Upper lobe of right lung (tissue), 1 donor: Measurements from ENCODE around the gene DPP4. TPM values are rescaled to one million over a fixed set of nuclear protein-coding genes. Genes with fewer than 3 reads are reported as not detected.

Source experiments
- ATAC-seq: fragments of 200-7000 bp; cut with Tn5 transposase; one replicate; pipeline ENCODE4 v1.9.1; 2020; ENCODE audit warnings: mild to moderate bottlenecking, moderate library complexity
- DNase-seq: peaks from one replicate; pipeline ENCODE4 v3.0.0-alpha.2; 2020
- H3K27ac ChIP-seq: fragments of 200-600 bp; one replicate; pipeline ENCODE4 v1.8.0; 2022
- H3K27me3 ChIP-seq: fragments of 200-600 bp; one replicate; pipeline ENCODE4 v1.8.0; 2022; ENCODE audit warnings: mild to moderate bottlenecking
- H3K36me3 ChIP-seq: fragments of 200-600 bp; one replicate; pipeline ENCODE4 v1.8.0; 2022
- H3K4me1 ChIP-seq: fragments of 200-600 bp; one replicate; pipeline ENCODE4 v1.8.0; 2022
- H3K4me3 ChIP-seq: fragments of 200-600 bp; one replicate; pipeline ENCODE4 v1.8.0; 2022; ENCODE audit warnings: mild to moderate bottlenecking
- H3K9me3 ChIP-seq: fragments of 200-600 bp; one replicate; pipeline ENCODE4 v1.8.0; 2022
- intact Hi-C: fragments of 100-400 bp; cut with DNase I; formaldehyde crosslinking; loops from one replicate; pipeline ENCODE4 v1.11.0; 2022
- total RNA-seq: library from RNA; stranded (reverse); fragmentation: NEBNext Ultra II Directional; extraction: Animal tissue kit (Norgen Biotek cat#: 25700); gene quantifications from one replicate; pipeline ENCODE4 v1.2.1, GENCODE V29; 2021
- TF ChIP-seq, protein P1 (sequence below): fragments of 200-600 bp; IDR thresholded peaks from one replicate; pipeline ENCODE4 v1.8.0; 2022; ENCODE audit warnings: antibody characterized with exemption
- donor health status: DM: no; HTN: yes; CAD: no; lungs with severe emphysema.

Gene DPP4
- total RNA-seq, 1 donor from 2014 or later: 30.7 TPM

DNA sequence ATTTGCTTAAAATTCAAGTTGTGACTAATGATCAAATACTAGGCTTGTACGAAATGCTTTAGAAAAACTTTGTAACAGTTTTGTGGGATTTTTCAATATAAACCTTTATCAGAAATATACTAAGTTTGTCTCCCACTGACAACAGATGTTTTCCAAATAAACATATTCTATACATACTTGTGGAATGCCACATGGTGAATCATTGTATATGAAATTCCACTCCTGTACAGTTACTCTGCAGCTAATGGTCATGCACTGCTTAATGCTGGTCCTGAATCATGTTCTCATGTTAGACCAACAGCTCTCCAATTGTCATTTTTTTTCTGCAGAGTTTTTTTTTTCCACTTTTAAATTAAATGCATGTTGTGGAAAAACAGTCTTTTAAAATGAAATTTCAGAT, 90.1 kb downstream of the DPP4 start:
- Histone ChIP-seq H3K27ac (no peak overlapping the region), H3K4me3 (no peak overlapping the region), H3K36me3 (no peaks in the 10 kb centered on the region), H3K4me1 (no peaks in the 10 kb centered on the region), H3K9me3 (no peaks in the 10 kb centered on the region), H3K27me3 (no peaks in the 10 kb centered on the region)
- DNase-seq: no peak
- intact Hi-C loops: no loop called here
- no peak for ATAC-seq
- TF ChIP-seq, protein P1, sequence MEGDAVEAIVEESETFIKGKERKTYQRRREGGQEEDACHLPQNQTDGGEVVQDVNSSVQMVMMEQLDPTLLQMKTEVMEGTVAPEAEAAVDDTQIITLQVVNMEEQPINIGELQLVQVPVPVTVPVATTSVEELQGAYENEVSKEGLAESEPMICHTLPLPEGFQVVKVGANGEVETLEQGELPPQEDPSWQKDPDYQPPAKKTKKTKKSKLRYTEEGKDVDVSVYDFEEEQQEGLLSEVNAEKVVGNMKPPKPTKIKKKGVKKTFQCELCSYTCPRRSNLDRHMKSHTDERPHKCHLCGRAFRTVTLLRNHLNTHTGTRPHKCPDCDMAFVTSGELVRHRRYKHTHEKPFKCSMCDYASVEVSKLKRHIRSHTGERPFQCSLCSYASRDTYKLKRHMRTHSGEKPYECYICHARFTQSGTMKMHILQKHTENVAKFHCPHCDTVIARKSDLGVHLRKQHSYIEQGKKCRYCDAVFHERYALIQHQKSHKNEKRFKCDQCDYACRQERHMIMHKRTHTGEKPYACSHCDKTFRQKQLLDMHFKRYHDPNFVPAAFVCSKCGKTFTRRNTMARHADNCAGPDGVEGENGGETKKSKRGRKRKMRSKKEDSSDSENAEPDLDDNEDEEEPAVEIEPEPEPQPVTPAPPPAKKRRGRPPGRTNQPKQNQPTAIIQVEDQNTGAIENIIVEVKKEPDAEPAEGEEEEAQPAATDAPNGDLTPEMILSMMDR: no peak

DNA sequence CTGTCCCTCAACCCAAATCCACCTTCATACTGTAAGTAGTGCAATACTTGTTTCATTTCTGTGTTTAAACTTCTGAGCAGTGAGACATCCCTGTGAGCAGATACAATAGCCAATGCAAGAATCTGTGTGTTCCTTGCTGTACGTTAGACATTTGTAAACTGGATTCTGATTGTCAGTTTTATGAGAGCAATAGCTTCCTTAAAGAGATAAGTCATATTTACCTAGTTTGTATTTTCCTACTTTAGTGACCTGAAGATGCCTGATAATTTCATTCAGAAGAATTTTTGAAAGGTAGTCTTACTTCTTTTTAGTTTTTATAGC, 90.7 kb downstream of the DPP4 start:
- intact Hi-C loops: no loop called here
- no peak overlapping the region for H3K27ac ChIP-seq
- H3K27me3 ChIP-seq: no peaks in the 10 kb centered on the region
- H3K36me3 ChIP-seq: no peaks in the 10 kb centered on the region
- H3K4me3 ChIP-seq: no peak overlapping the region
- no peaks in the 10 kb centered on the region for H3K9me3 ChIP-seq
- no peak for ATAC-seq
- no peaks in the 10 kb centered on the region for H3K4me1 ChIP-seq
- TF ChIP-seq, protein P1: no peak
- no peak for DNase-seq

GRCh38 chr2:161982548-161983330, 91.3 kb downstream of the DPP4 start:
- no peak for ATAC-seq
- Histone ChIP-seq H3K4me3 (no peak overlapping the region), H3K9me3 (no peaks in the 10 kb centered on the region), H3K4me1 (no peaks in the 10 kb centered on the region), H3K27me3 (no peaks in the 10 kb centered on the region), H3K36me3 (no peaks in the 10 kb centered on the region), H3K27ac (no peak overlapping the region)
- TF ChIP-seq, protein P1: no peak
- intact Hi-C loops: no loop called here
- no peak for DNase-seq

- Histone ChIP-seq H3K9me3 (no peaks in the 10 kb centered on the region), H3K27ac (no peak overlapping the region), H3K4me1 (no peaks in the 10 kb centered on the region), H3K36me3 (no peaks in the 10 kb centered on the region), H3K4me3 (no peak overlapping the region), H3K27me3 (no peaks in the 10 kb centered on the region)
- no peak for DNase-seq
- intact Hi-C loops: no loop called here
- no peak for ATAC-seq
- TF ChIP-seq, protein P1: no peak
Observed at GRCh38 chr2:161981679-161982250, 92.2 kb downstream of the DPP4 start.

DNA sequence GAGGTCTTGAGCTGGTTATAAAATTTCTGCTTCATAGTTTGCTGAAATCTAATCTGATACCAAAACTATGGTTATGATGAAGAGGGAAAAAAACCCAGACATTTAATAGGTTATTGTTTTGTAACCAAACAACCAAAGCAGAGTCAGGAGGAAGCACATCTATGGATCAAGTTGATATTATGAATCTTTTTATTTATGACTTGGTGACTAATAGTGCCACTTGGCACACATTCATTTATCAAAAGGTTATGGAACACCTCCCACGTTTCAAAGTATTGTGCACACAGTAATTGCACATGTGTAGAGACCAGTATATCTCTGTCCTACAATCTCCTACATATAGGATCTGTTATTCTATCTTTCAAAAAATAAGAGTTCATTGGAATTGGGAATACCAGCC, 93.0 kb downstream of the DPP4 start:
- H3K27me3 ChIP-seq: no peaks in the 10 kb centered on the region
- TF ChIP-seq, protein P1: no peak
- DNase-seq: no peak
- intact Hi-C loops: no loop called here
- ATAC-seq: no peak
- H3K36me3 ChIP-seq: no peaks in the 10 kb centered on the region
- no peak overlapping the region for H3K27ac ChIP-seq
- no peaks in the 10 kb centered on the region for H3K9me3 ChIP-seq
- H3K4me3 ChIP-seq: no peak overlapping the region
- H3K4me1 ChIP-seq: no peaks in the 10 kb centered on the region
